Keratinocyte (primary cell): ENCODE measurements around the gene KCTD17. TPM values are rescaled to one million over a fixed set of nuclear protein-coding genes. Genes with fewer than 3 reads are reported as not detected.

ENCODE experiments used
- DNase-seq: peaks from one replicate; pipeline ENCODE4 v3.0.0-alpha.2; 2011; ENCODE audit warnings: low read depth, missing footprints, low spot score
- FAIRE-seq: peaks from 2 replicates; lab custom pipeline; 2011; peaks lifted over from hg19 to GRCh38; lab: Jason Lieb, UNC
- H2AFZ ChIP-seq: 2 replicates; pipeline ENCODE4 v1.6.0; 2012; ENCODE audit warnings: low read length, control low read depth, inconsistent platforms; ENCODE audit not compliant: control insufficient read depth
- H3K27ac ChIP-seq: 2 replicates; pipeline ENCODE4 v1.5.1; 2011; ENCODE audit warnings: low read length; ENCODE audit not compliant: control insufficient read depth, insufficient read depth
- H3K27me3 ChIP-seq: 3 replicates; pipeline ENCODE4 v1.6.0; 2011; ENCODE audit warnings: low read length; ENCODE audit not compliant: control insufficient read depth, insufficient read depth; ENCODE audit errors: extremely low read depth
- H3K36me3 ChIP-seq, 2 experiments: 2 replicates in 1 of 2; 3 replicates in 1 of 2; pipeline ENCODE4 v1.5.1; 2011; ENCODE audit warnings: low read length in 2 of 2, mild to moderate bottlenecking in 1 of 2; ENCODE audit not compliant: control insufficient read depth in 2 of 2, insufficient read depth in 2 of 2; ENCODE audit errors: extremely low read depth in 1 of 2
- H3K4me1 ChIP-seq: 3 replicates; pipeline ENCODE4 v1.5.1; 2011; ENCODE audit warnings: low read length; ENCODE audit not compliant: control insufficient read depth, insufficient read depth; ENCODE audit errors: extremely low read depth
- H3K4me2 ChIP-seq: 3 replicates; pipeline ENCODE4 v1.6.0; 2011; ENCODE audit warnings: low read depth, low read length; ENCODE audit not compliant: control insufficient read depth, insufficient read depth; ENCODE audit errors: extremely low read depth
- H3K4me3 ChIP-seq, 3 experiments: fragments of 200-600 bp in 1 of 3; sonication (generic) in 1 of 3; 2 replicates in 2 of 3; 3 replicates in 1 of 3; pipeline ENCODE4 v1.5.1; 2011 to 2016; ENCODE audit warnings: low read length in 3 of 3, mild to moderate bottlenecking in 3 of 3, control low read depth in 2 of 3, inconsistent platforms in 1 of 3, low read depth in 1 of 3, mixed read lengths in 1 of 3, mixed run types in 1 of 3, moderate library complexity in 1 of 3; ENCODE audit not compliant: control insufficient read depth in 2 of 3, insufficient read depth in 2 of 3; ENCODE audit errors: extremely low read depth in 1 of 3
- H3K79me2 ChIP-seq: 2 replicates; pipeline ENCODE4 v1.6.0; 2012; ENCODE audit warnings: low read length; ENCODE audit not compliant: control insufficient read depth, insufficient read depth
- H3K9ac ChIP-seq: 3 replicates; pipeline ENCODE4 v1.6.0; 2011; ENCODE audit warnings: low read length; ENCODE audit not compliant: control insufficient read depth, insufficient read depth; ENCODE audit errors: extremely low read depth
- H3K9me1 ChIP-seq: 3 replicates; pipeline ENCODE4 v1.6.0; 2011; ENCODE audit warnings: low read length; ENCODE audit not compliant: control insufficient read depth, insufficient read depth; ENCODE audit errors: extremely low read depth
- H3K9me3 ChIP-seq: 2 replicates; pipeline ENCODE4 v1.5.1; 2012; ENCODE audit warnings: low read depth, low read length; ENCODE audit not compliant: control insufficient read depth
- H4K20me1 ChIP-seq: 3 replicates; pipeline ENCODE4 v1.6.0; 2011; ENCODE audit warnings: low read length; ENCODE audit not compliant: control insufficient read depth, insufficient read depth; ENCODE audit errors: extremely low read depth
- EZH2 ChIP-seq: IDR thresholded peaks from one replicate; pipeline ENCODE4 v1.6.1; 2012; ENCODE audit warnings: inconsistent platforms, mild to moderate bottlenecking, low read length, moderate library complexity
- dilution Hi-C: fragments of 300-500 bp; cut with MboI; formaldehyde crosslinking; loops from one replicate; pipeline ENCODE4 v1.7.0; 2020; ENCODE audit warnings: low sequenced_read_pairs; ENCODE audit not compliant: extremely low pct_ligation_motif_present
- polyA plus RNA-seq, 5 experiments: library from polyadenylated mRNA; depleted of rRNA in 3 of 5; stranded (reverse) in 3 of 5; stranded (forward) in 1 of 5; unstranded in 1 of 5; fragments of >200 nt; gene quantifications; 1 replicate in 1 of 5; 2 replicates in 3 of 5; 3 replicates in 1 of 5; pipeline versions ENCODE4 v1.2.1 to v1.2.3, GENCODE V29; 2011 to 2012; ENCODE audit warnings: missing spikeins in 2 of 5, low read depth in 1 of 5, low replicate concordance in 1 of 5
- TF ChIP-seq, protein P1 (sequence below), 3 experiments: IDR thresholded peaks in 1 of 3; conservative IDR thresholded peaks in 1 of 3; optimal IDR thresholded peaks in 1 of 3; 2 replicates in 2 of 3; 3 replicates in 1 of 3; pipeline versions ENCODE3 to v1.5.1; 2011; ENCODE audit warnings: low read length in 3 of 3, mild to moderate bottlenecking in 3 of 3, moderate library complexity in 2 of 3, control low read depth in 1 of 3, inconsistent platforms in 1 of 3; ENCODE audit not compliant: insufficient read depth in 2 of 3; ENCODE audit errors: extremely low read depth in 1 of 3

The KCTD17 gene
- polyA plus RNA-seq, 1 donor (not counting 4 experiments of a cell fraction or from before 2014, with no cell fraction given): 16.3 TPM

DNA sequence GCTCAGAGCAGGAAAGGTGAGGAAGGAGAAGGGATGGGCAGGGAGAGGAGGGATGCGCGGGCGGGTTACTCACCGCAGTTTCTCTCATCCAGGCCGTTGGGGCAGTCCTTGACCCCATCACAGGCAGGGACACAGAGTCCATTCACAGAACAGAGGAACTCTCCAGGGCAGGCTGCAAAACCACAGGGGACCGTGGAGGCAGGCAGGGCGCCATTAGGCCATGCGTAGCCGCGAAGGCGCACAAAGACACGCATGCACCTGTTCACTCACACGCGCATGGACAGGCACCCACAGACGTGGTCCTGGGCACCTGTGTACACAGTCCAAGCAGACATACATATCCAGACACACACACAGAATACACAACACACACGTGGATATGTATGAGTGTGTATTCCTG, 23.0 kb downstream of the KCTD17 start:
- H3K27ac ChIP-seq: no peak overlapping the region
- no peaks in the 10 kb centered on the region for H3K9me3 ChIP-seq
- dilution Hi-C loops: no loop called here
- no peak overlapping the region for H2AFZ ChIP-seq
- H3K9me1 ChIP-seq: no peaks in the 10 kb centered on the region
- no peaks in the 10 kb centered on the region for H3K79me2 ChIP-seq
- no peaks in the 10 kb centered on the region for H4K20me1 ChIP-seq
- H3K4me1 ChIP-seq: no peaks in the 10 kb centered on the region
- H3K4me3 ChIP-seq: no peak overlapping the region
- DNase-seq (no peak), FAIRE-seq (no peak)
- no peak overlapping the region for H3K4me2 ChIP-seq
- TF ChIP-seq, protein P1, sequence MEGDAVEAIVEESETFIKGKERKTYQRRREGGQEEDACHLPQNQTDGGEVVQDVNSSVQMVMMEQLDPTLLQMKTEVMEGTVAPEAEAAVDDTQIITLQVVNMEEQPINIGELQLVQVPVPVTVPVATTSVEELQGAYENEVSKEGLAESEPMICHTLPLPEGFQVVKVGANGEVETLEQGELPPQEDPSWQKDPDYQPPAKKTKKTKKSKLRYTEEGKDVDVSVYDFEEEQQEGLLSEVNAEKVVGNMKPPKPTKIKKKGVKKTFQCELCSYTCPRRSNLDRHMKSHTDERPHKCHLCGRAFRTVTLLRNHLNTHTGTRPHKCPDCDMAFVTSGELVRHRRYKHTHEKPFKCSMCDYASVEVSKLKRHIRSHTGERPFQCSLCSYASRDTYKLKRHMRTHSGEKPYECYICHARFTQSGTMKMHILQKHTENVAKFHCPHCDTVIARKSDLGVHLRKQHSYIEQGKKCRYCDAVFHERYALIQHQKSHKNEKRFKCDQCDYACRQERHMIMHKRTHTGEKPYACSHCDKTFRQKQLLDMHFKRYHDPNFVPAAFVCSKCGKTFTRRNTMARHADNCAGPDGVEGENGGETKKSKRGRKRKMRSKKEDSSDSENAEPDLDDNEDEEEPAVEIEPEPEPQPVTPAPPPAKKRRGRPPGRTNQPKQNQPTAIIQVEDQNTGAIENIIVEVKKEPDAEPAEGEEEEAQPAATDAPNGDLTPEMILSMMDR (optimal IDR thresholded peaks at IDR 0.05 in 1 of 3, IDR thresholded peaks at IDR 0.05 in 1 of 3, conservative IDR thresholded peaks at IDR 0.05 in 1 of 3; ENCODE audit: extremely low read depth in 1 of 3, insufficient read depth in 2 of 3, low read length in 3 of 3): no peak
- no peak for TF ChIP-seq EZH2
- H3K36me3 ChIP-seq: no peaks in the 10 kb centered on the region
- H3K27me3 ChIP-seq: peaks cover 11% of the 10 kb centered on the region
- no peak overlapping the region for H3K9ac ChIP-seq

DNA sequence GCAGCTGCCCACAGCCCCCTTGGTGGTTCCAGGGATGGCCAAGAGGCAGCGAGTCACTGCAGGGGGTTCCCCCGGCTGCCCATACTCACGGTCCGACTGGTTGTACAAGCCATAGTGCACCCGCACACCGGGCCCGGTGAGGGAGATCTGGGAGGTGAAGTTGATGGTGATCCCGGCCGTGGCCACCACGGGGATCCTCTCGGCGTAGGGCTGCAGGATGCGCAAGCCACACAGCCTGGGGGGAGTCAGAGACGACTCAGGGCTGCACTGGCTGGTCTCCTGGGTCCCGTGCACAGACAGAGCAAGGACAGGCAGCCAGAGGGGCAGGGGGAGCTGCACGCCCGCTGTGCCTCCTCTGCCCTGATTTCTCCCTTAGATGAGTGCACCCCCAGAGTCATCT, 23.5 kb downstream of the KCTD17 start:
- no peaks in the 10 kb centered on the region for H3K79me2 ChIP-seq
- H3K9me1 ChIP-seq: no peaks in the 10 kb centered on the region
- no peak overlapping the region for H2AFZ ChIP-seq
- DNase-seq (no peak), FAIRE-seq (no peak)
- H3K4me2 ChIP-seq: no peak overlapping the region
- no peak overlapping the region for H3K9ac ChIP-seq
- H3K36me3 ChIP-seq: no peaks in the 10 kb centered on the region
- H3K4me1 ChIP-seq: no peaks in the 10 kb centered on the region
- peaks cover 6% of the 10 kb centered on the region for H3K27me3 ChIP-seq
- no peaks in the 10 kb centered on the region for H3K9me3 ChIP-seq
- no peak overlapping the region for H3K27ac ChIP-seq
- no peak overlapping the region for H3K4me3 ChIP-seq
- no peak for TF ChIP-seq EZH2
- TF ChIP-seq, protein P1 (optimal IDR thresholded peaks at IDR 0.05 in 1 of 3, IDR thresholded peaks at IDR 0.05 in 1 of 3, conservative IDR thresholded peaks at IDR 0.05 in 1 of 3; ENCODE audit: extremely low read depth in 1 of 3, insufficient read depth in 2 of 3, low read length in 3 of 3): no peak
- dilution Hi-C loops: no loop called here
- no peaks in the 10 kb centered on the region for H4K20me1 ChIP-seq
